LNCaP clone FGC (cell line): ENCODE data around the gene AGAP2.
A peak's percentile ranks its signal among the peaks of the same experiment; 100 is the strongest.

Experiments
- DNase-seq: peaks from one replicate; pipeline ENCODE4 v3.0.0-alpha.2; 2011; ENCODE audit warnings: low read depth
- H3K4me3 ChIP-seq: 2 replicates; pipeline ENCODE4 v1.5.1; 2011; ENCODE audit warnings: mild to moderate bottlenecking, low read depth, low read length, control low read depth
- CTCF ChIP-seq: IDR thresholded peaks from 2 replicates; pipeline ENCODE4 v1.5.1; 2012; ENCODE audit warnings: mild to moderate bottlenecking; ENCODE audit not compliant: control insufficient read depth, insufficient read depth; ENCODE audit errors: extremely low read depth

The AGAP2 gene

GRCh38 chr12:57740656-57741412 is 2.3 kb upstream of the AGAP2 start:
- DNase-seq: no peak
- no peak for TF ChIP-seq CTCF

GRCh38 chr12:57739914-57740538 is 1.5 kb upstream of the AGAP2 start:
- no peak for DNase-seq
- no peak for TF ChIP-seq CTCF
- H3K4me3 ChIP-seq: no peak overlapping the region

More at GRCh38 chr12:57740656-57741412, 2.3 kb upstream of the AGAP2 start:
- no peak overlapping the region for H3K4me3 ChIP-seq

- no peak overlapping the region for H3K4me3 ChIP-seq
- DNase-seq: no peak
- TF ChIP-seq CTCF: no peak
These were observed 845 bp upstream of the AGAP2 start for GRCh38 chr12:57739387-57739786.

- DNase-seq: no peak
- peak; percentile 32; the same call in 1 of the 2 replicates for TF ChIP-seq CTCF
- H3K4me3 ChIP-seq: no peak overlapping the region
These were observed 778 bp downstream of the AGAP2 start for GRCh38 chr12:57737467-57738460.

GRCh38 chr12:57736741-57737466 is 1.6 kb downstream of the AGAP2 start:
- no peak for TF ChIP-seq CTCF
- H3K4me3 ChIP-seq: no peak overlapping the region
- DNase-seq: no peak

GRCh38 chr12:57735952-57736740 is 2.4 kb downstream of the AGAP2 start:
- H3K4me3 ChIP-seq: no peak overlapping the region
- no peak for DNase-seq
- 0 out of 2 replicates have a peak, but pooled peaks have one; percentile 24 for TF ChIP-seq CTCF
